Astrocyte of the spinal cord (primary cell): ENCODE data around the gene MTUS2.

Experiments
- DNase-seq: peaks from one replicate; pipeline ENCODE4 v3.0.0; 2011; ENCODE audit warnings: low read depth, low spot score
- H3K4me3 ChIP-seq: 2 replicates; pipeline ENCODE4 v1.5.1; 2011; ENCODE audit warnings: low read depth, mild to moderate bottlenecking, low read length, moderate library complexity
- in situ Hi-C: cut with HindIII; loops from 2 replicates; pipeline ENCODE4 v1.10.0; 2017; ENCODE audit warnings: low sequenced_read_pairs
- TF ChIP-seq, protein P1 (sequence below): IDR thresholded peaks from 2 replicates; pipeline ENCODE4 v1.5.1; 2012; ENCODE audit warnings: low read depth, mild to moderate bottlenecking, low read length, inconsistent platforms

The MTUS2 gene

DNA sequence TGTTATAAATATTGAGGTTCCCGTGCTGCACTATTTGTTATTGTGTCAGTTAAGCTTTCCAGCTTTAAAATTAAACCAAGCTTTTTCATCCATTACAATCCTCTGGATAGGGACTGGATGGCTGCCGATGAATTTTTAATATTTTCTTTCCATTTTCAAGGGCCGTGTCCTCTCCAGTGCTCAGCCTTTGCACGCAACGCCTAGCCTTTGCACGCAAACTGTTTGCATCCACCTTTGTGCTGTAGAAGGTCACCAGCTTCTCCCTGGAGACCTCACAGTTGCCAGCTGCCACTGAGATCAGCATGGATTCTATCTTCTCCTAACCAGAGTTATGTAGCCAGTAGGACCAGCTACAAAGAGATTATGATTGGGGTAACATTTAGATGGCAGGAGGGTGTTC lies 534.9 kb downstream of the MTUS2 start:
- H3K4me3 ChIP-seq = no peak overlapping the region
- DNase-seq = no peak
- in situ Hi-C loops = no loop called here
- TF ChIP-seq, protein P1, sequence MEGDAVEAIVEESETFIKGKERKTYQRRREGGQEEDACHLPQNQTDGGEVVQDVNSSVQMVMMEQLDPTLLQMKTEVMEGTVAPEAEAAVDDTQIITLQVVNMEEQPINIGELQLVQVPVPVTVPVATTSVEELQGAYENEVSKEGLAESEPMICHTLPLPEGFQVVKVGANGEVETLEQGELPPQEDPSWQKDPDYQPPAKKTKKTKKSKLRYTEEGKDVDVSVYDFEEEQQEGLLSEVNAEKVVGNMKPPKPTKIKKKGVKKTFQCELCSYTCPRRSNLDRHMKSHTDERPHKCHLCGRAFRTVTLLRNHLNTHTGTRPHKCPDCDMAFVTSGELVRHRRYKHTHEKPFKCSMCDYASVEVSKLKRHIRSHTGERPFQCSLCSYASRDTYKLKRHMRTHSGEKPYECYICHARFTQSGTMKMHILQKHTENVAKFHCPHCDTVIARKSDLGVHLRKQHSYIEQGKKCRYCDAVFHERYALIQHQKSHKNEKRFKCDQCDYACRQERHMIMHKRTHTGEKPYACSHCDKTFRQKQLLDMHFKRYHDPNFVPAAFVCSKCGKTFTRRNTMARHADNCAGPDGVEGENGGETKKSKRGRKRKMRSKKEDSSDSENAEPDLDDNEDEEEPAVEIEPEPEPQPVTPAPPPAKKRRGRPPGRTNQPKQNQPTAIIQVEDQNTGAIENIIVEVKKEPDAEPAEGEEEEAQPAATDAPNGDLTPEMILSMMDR = no peak

DNA sequence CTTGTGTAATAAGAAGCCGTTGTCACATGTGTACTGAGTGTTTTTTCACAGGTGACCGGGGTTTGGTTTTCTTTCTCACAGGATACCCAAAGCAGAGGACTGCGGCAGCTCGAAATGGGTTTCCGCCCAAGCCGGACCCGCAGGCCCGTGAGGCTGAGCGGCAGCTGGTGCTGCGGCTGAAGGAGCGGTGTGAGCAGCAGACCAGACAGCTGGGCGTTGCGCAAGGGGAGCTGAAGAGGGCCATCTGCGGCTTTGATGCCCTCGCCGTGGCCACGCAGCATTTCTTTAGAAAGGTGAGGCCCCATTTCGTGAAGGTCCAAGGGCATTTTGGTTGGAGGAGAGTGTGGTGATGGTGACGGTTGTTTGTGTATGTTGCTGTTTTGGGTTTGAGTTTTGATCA lies 539.0 kb downstream of the MTUS2 start:
- H3K4me3 ChIP-seq = no peak overlapping the region
- DNase-seq = no peak
- TF ChIP-seq, protein P1 = no peak
- in situ Hi-C loops = no loop called here

DNA sequence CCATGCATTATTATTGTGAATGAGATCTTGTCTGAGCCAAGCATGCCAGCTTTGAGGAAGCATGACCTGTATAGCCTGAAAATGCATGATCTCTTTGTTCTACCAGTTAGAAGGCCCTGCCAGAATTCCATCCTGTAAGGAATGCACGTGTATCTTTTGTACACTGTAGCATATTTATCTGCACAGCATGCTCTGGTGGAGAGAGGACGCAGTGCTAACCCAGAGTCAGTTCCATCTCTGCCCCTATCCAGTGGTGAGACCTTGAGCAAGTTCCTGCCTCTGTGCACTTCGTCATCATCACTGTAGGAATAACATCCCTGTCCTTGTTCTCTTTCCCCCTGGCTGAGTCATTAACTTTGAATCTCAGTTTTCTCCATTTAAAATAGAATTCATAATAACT lies 541.6 kb downstream of the MTUS2 start:
- TF ChIP-seq, protein P1 = no peak
- DNase-seq = no peak
- in situ Hi-C loops = no loop called here
- no peak overlapping the region for H3K4me3 ChIP-seq

DNA sequence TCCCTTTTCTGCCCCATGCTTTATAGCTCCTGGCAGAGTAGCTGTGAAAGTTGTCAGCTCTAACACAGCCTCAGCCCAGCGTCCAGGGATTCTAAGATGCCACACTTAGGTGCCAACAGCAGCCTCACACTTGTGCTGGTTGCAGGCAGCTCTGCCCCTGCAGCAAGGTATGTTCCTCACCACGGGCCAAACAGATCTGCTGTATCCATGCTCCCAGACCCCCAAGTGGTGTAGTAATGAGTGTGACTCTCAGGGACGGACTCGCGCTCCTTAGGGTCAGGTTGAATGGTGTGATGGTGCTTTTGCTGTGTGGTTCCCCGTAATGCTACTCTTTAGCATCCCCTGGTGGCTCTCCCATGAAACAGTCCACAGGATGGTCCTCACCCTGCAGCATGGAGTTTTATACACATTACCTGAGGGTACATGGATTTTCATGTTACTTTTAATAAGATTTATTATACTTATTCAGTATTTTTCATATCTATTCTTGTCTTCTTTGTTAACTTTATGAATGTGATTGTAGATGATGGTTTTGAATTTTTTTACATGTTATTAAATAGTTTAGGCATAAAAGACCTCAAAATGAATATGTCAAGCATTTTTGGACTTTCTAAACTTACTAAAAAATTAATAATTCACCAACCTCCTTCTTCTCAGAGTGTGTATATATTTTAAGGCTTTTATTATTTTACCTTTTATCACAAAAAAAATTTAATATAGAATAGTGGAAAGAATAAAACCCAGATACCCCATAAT lies 542.9 kb downstream of the MTUS2 start:
- H3K4me3 ChIP-seq = no peak overlapping the region
- TF ChIP-seq, protein P1 = peak; percentile 97
- DNase-seq = peak; percentile 33
- in situ Hi-C loops = no loop called here

DNA sequence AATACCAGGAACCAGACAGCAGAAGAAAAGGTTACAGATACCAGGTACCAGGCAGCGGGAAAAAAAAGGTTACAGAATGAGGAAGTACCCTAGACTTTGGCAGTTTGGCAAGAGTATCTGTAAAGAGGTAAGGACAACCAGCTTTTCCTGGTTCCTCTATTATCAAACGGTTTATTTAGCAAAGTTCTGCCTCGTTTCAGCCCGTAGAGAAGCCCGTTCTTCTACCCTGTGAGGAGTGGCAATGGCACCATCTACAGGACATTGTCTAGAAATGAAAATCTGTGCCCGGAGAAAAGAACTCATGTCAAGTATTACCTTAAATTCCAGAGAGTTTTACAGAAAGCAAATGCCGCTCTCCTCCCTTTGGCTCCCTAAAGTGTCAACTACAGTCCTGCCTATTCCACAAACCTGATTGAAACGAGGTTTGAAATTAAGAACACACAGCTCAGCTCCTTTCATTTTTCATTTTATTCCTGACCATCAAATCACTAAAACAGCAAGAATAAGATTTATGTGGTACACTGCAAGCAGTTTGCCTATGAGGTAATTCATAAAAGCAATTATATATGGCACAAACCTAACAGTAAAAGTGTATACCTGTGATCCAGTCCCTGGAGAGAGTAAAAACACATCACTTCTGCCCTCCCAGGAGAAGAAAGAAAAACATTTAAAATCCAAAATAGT lies 549.1 kb downstream of the MTUS2 start:
- H3K4me3 ChIP-seq = no peak overlapping the region
- TF ChIP-seq, protein P1 = peak; percentile 61
- in situ Hi-C loops = no loop called here
- DNase-seq = peak; percentile 40

DNA sequence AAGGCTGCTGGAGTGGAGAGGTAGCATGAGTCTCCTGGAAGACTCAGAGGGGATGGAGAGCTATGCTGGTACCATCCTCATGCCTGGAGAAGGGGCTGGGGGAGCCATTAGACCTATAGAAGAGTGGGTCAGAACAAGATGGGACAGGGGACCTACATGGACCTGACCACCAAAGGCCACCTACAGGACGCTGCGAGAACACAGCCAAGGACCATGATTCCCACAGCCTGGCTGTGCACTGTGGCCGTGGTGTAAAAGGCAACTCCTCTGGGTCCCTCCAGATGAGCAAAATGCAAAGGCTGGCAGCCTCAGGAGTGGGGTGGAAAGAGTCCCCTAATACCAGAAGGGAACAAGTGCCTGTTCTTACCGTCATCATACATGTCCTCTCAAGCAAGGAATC lies 559.1 kb downstream of the MTUS2 start:
- DNase-seq = no peak
- no peak overlapping the region for H3K4me3 ChIP-seq
- in situ Hi-C loops = no loop called here
- TF ChIP-seq, protein P1 = no peak
